Measurements from ENCODE around the gene L3MBTL1.

GRCh38 chr20:43583133-43583864 is 75.8 kb downstream of the L3MBTL1 start:
- no peak for TF ChIP-seq CTCF (IDR thresholded peaks at IDR 0.05; ENCODE audit: extremely low read depth in 1 of 2, insufficient read depth in 1 of 2, low read depth in 1 of 2, low read length in 2 of 2)
- no peak for TF ChIP-seq POLR2AphosphoS5 (IDR thresholded peaks at IDR 0.05; ENCODE audit: insufficient read depth, low read depth, low read length)
- TF ChIP-seq POLR2A (IDR thresholded peaks at IDR 0.05; ENCODE audit: low read depth, low read length): no peak
- TF ChIP-seq FOS (IDR thresholded peaks at IDR 0.05; ENCODE audit: borderline replicate concordance, insufficient read depth, low read length): no peak
- TF ChIP-seq MYC (IDR thresholded peaks at IDR 0.05; ENCODE audit: low read depth, low read length): no peak
- no peak for TF ChIP-seq EZH2 (IDR thresholded peaks at IDR 0.05; ENCODE audit: borderline replicate concordance, low read depth, low read length, severe bottlenecking)
- no peak for TF ChIP-seq MAX (IDR thresholded peaks at IDR 0.05; ENCODE audit: insufficient read depth, insufficient read length)
- no peak for TF ChIP-seq JUN (IDR thresholded peaks at IDR 0.05; ENCODE audit: borderline replicate concordance, insufficient read depth, insufficient read length, low read depth)
- TF ChIP-seq GATA2 (IDR thresholded peaks at IDR 0.05; ENCODE audit: insufficient read depth, insufficient read length, low read depth, low read length): no peak
